ENCODE data around the gene NELL2.
"Not testable (repeated sequence)": the region's sequence is repeated elsewhere in the genome, so short reads cannot be mapped to it uniquely, and the experiment has no call there.

Gene NELL2

GRCh38 chr12:44775901-44776300 lies 100.2 kb downstream of the NELL2 start:
- DNase-seq = no peak

GRCh38 chr12:44774815-44775411 lies 101.2 kb downstream of the NELL2 start:
- no peak for DNase-seq

- no peak for DNase-seq
These were observed 104.6 kb downstream of the NELL2 start for GRCh38 chr12:44771485-44772021.

- DNase-seq = no peak
These were observed 110.3 kb downstream of the NELL2 start for GRCh38 chr12:44765796-44766195.

GRCh38 chr12:44763021-44763420 lies 113.1 kb downstream of the NELL2 start:
- no peak for DNase-seq

- DNase-seq = no peak
These were observed 116.8 kb downstream of the NELL2 start for GRCh38 chr12:44759289-44759688.

- no peak for DNase-seq
These were observed 125.6 kb downstream of the NELL2 start for GRCh38 chr12:44750468-44750867.

- no peak for DNase-seq
These were observed 126.5 kb downstream of the NELL2 start for GRCh38 chr12:44749566-44749965.

GRCh38 chr12:44748950-44749468 lies 127.1 kb downstream of the NELL2 start:
- DNase-seq = no peak

GRCh38 chr12:44741292-44741980 lies 134.7 kb downstream of the NELL2 start:
- not testable (repeated sequence) for DNase-seq

- no peak for DNase-seq
These were observed 138.1 kb downstream of the NELL2 start for GRCh38 chr12:44738051-44738450.

- no peak for DNase-seq
These were observed 147.5 kb downstream of the NELL2 start for GRCh38 chr12:44728566-44728965.

GRCh38 chr12:44720265-44720664 lies 155.8 kb downstream of the NELL2 start:
- DNase-seq = no peak

GRCh38 chr12:44717612-44718011 lies 158.5 kb downstream of the NELL2 start:
- no peak for DNase-seq

- DNase-seq = no peak
These were observed 159.4 kb downstream of the NELL2 start for GRCh38 chr12:44716711-44717110.

- no peak for DNase-seq
These were observed 164.4 kb downstream of the NELL2 start for GRCh38 chr12:44711736-44712135.

GRCh38 chr12:44709166-44709565 lies 166.9 kb downstream of the NELL2 start:
- no peak for DNase-seq

- DNase-seq = no peak
These were observed 167.9 kb downstream of the NELL2 start for GRCh38 chr12:44708218-44708617.

GRCh38 chr12:44703182-44703910 lies 172.8 kb downstream of the NELL2 start:
- DNase-seq = no peak

- DNase-seq = no peak
These were observed 178.6 kb downstream of the NELL2 start for GRCh38 chr12:44697511-44697910.

GRCh38 chr12:44696542-44696941 lies 179.6 kb downstream of the NELL2 start:
- no peak for DNase-seq

GRCh38 chr12:44694017-44694416 lies 182.1 kb downstream of the NELL2 start:
- no peak for DNase-seq

GRCh38 chr12:44689587-44689986 lies 186.5 kb downstream of the NELL2 start:
- no peak for DNase-seq

All from T1000 (cell line).